HepG2 (cell line): Measurements from ENCODE around the gene HDAC5. TPM values are rescaled to one million over a fixed set of nuclear protein-coding genes. Genes with fewer than 3 reads are reported as not detected.

Experiments
- AHR ChIP-seq: IDR thresholded peaks from 2 replicates; pipeline ENCODE4 v1.6.1; 2018; ENCODE audit warnings: missing genetic modification reagents, missing compliant biosample characterization
- CCDC6 ChIP-seq: sonication (generic); formaldehyde crosslinking; IDR thresholded peaks from 2 replicates; pipeline ENCODE4 v1.8.1; 2022; ENCODE audit warnings: mild to moderate bottlenecking, missing genetic modification reagents, moderate library complexity
- GABPA ChIP-seq, 2 experiments: IDR thresholded peaks; 2 replicates each; pipeline ENCODE4 v1.6.1; 2011 to 2016; ENCODE audit warnings: low read depth in 2 of 2, low read length in 1 of 2, missing biosample characterization in 1 of 2, missing genetic modification characterization in 1 of 2
- MLLT10 ChIP-seq: sonication (generic); formaldehyde crosslinking; IDR thresholded peaks from 2 replicates; pipeline ENCODE4 v1.4.0; 2020; ENCODE audit warnings: missing genetic modification reagents
- PHF21A ChIP-seq: sonication (generic); formaldehyde crosslinking; IDR thresholded peaks from 2 replicates; pipeline ENCODE4 v1.5.0; 2020; ENCODE audit warnings: mild to moderate bottlenecking, missing genetic modification reagents
- SAP130 ChIP-seq: IDR thresholded peaks from 2 replicates; pipeline ENCODE4 v1.6.1; 2016; ENCODE audit warnings: low read depth
- TARDBP ChIP-seq: sonication (generic); formaldehyde crosslinking; IDR thresholded peaks from 2 replicates; pipeline ENCODE4 v1.8.0; 2022; ENCODE audit warnings: mild to moderate bottlenecking, missing genetic modification reagents
- TP53 ChIP-seq: sonication (generic); formaldehyde crosslinking; conservative IDR thresholded peaks from 2 replicates; pipeline ENCODE4 v1.4.0; 2020; ENCODE audit warnings: missing genetic modification reagents
- WIZ ChIP-seq: sonication (generic); formaldehyde crosslinking; IDR thresholded peaks from 2 replicates; pipeline ENCODE4 v1.5.1; 2020; ENCODE audit warnings: mild to moderate bottlenecking, missing genetic modification reagents
- polyA plus RNA-seq, 8 experiments: library from polyadenylated mRNA; depleted of rRNA in 3 of 8; stranded (reverse) in 7 of 8; unstranded in 1 of 8; fragments of >200 nt; fragmentation: Illumina TruSeq in 4 of 8; extraction: Trizol in 4 of 8; gene quantifications; 2 replicates each; pipeline versions ENCODE4 v1.2.1 to v1.2.3, GENCODE V29; 2011 to 2016; ENCODE audit warnings: low read depth in 4 of 8, missing spikeins in 1 of 8, mixed read lengths in 1 of 8; ENCODE audit not compliant: insufficient read depth in 1 of 8
- total RNA-seq, 5 experiments: library from RNA; depleted of rRNA; stranded (reverse); fragments of >200 nt; fragmentation: Illumina TruSeq; extraction: Trizol; gene quantifications; 2 replicates each; pipeline ENCODE4 v1.2.3, GENCODE V29; 2016; ENCODE audit warnings: low read depth in 1 of 5
- TF ChIP-seq, protein P1 (sequence below): sonication (generic); formaldehyde crosslinking; IDR thresholded peaks from 2 replicates; pipeline ENCODE4 v1.5.1; 2020; ENCODE audit warnings: missing genetic modification reagents, mild to moderate bottlenecking, borderline replicate concordance
- TF ChIP-seq, protein P2 (sequence below): IDR thresholded peaks from 2 replicates; pipeline ENCODE4 v1.6.1; 2016
- TF ChIP-seq, protein P3 (sequence below): fragments of 450-650 bp; IDR thresholded peaks from 2 replicates; pipeline ENCODE4 v1.6.1; 2016
- TF ChIP-seq, protein P4 (sequence below): sonication (generic); formaldehyde crosslinking; IDR thresholded peaks from 2 replicates; pipeline ENCODE4 v1.5.0; 2020; ENCODE audit warnings: mild to moderate bottlenecking, missing genetic modification reagents
- TF ChIP-seq, protein P5 (sequence below): sonication (generic); formaldehyde crosslinking; IDR thresholded peaks from one replicate; pipeline ENCODE4 v1.5.1; 2020; ENCODE audit warnings: mild to moderate bottlenecking, missing genetic modification reagents; ENCODE audit errors: not compliant biosample characterization

The HDAC5 gene
- total and polyA plus RNA-seq, 2 of the 13 experiments (the other 11 are each of a cell fraction or from before 2014, with no cell fraction given), result 46.4 to 85.4 TPM

DNA sequence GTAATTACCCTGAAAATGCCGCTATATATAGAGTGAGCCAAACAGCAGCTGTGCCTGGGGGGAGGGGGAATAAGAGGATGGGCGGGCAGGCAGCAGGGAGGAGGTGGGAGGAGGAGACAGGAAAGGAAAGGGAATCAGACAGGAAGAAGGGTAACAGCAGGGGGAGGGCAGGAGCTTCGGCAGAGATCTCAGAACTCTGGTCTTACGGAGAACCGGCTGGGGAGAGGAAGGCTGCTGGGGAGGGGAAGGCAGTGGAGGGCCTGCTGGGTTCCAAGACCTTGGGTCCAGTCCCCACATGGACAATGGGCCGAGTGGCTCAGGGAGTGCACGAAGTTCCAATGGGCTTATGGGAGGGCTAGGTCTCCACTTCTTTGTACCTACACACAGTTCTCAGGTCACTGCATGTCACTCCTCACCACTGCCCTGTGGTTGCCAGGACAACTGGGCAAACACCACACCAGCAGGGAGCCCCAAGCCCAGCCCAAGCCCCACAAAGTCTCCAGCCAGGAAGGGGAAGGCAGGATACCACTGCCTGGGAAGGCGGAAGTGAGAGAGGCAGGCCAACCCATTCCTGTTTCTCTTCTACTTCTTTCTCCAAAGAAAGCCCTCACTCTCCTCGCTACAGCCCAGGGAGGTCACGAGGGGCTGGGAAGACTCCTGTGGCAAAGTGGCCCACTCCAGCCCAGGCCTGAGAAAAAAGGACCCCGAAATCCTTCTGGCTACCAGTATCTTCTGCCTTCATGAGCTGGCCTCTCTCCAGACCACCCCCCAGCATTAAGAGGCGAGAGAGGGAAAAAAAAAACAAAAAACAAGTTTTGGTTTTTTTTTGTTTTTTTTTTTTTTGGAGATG is 27.6 kb downstream of the HDAC5 start (continued):
- TF ChIP-seq, protein P1, sequence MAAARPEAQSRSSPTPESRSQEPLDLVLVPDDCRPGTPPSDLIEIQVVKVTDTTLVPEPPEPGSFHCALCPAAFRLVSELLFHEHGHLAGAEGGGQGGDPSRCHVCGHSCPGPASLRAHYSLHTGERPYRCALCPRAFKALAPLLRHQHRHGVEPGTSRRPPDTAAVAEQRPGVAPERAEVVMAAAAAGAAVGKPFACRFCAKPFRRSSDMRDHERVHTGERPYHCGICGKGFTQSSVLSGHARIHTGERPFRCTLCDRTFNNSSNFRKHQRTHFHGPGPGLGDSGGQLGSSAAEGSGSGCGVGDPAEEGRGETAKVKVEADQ (CRISPR knock-in tag), result peak; percentile 24; the same call in 1 of the 2 replicates
- TF ChIP-seq TARDBP (CRISPR knock-in tag) (peak; percentile 47), GABPA (IDR thresholded peaks at IDR 0.05; ENCODE audit: low read depth, low read length) (peak; percentile 36), GABPA (CRISPR knock-in tag; IDR thresholded peaks at IDR 0.05; ENCODE audit: low read depth) (peak; percentile 72), AHR (0 out of 2 replicates have a peak, but pooled peaks have one; percentile 27), TP53 (CRISPR knock-in tag) (0 out of 2 replicates have a peak, but pooled peaks have one; percentile 45), PHF21A (peak; percentile 46), CCDC6 (CRISPR knock-in tag) (peak; percentile 69), SAP130 (CRISPR knock-in tag) (peak; percentile 94), MLLT10 (CRISPR knock-in tag) (no peak), WIZ (CRISPR knock-in tag) (no peak)
- TF ChIP-seq, protein P2, sequence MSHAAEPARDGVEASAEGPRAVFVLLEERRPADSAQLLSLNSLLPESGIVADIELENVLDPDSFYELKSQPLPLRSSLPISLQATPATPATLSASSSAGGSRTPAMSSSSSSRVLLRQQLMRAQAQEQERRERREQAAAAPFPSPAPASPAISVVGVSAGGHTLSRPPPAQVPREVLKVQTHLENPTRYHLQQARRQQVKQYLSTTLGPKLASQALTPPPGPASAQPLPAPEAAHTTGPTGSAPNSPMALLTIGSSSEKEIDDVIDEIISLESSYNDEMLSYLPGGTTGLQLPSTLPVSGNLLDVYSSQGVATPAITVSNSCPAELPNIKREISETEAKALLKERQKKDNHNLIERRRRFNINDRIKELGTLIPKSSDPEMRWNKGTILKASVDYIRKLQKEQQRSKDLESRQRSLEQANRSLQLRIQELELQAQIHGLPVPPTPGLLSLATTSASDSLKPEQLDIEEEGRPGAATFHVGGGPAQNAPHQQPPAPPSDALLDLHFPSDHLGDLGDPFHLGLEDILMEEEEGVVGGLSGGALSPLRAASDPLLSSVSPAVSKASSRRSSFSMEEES (CRISPR knock-in tag), result peak; percentile 18; the same call in 1 of the 2 replicates
- TF ChIP-seq, protein P3, sequence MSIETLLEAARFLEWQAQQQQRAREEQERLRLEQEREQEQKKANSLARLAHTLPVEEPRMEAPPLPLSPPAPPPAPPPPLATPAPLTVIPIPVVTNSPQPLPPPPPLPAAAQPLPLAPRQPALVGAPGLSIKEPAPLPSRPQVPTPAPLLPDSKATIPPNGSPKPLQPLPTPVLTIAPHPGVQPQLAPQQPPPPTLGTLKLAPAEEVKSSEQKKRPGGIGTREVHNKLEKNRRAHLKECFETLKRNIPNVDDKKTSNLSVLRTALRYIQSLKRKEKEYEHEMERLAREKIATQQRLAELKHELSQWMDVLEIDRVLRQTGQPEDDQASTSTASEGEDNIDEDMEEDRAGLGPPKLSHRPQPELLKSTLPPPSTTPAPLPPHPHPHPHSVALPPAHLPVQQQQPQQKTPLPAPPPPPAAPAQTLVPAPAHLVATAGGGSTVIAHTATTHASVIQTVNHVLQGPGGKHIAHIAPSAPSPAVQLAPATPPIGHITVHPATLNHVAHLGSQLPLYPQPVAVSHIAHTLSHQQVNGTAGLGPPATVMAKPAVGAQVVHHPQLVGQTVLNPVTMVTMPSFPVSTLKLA, result peak; percentile 7; the same call in 1 of the 2 replicates
- TF ChIP-seq, protein P4, sequence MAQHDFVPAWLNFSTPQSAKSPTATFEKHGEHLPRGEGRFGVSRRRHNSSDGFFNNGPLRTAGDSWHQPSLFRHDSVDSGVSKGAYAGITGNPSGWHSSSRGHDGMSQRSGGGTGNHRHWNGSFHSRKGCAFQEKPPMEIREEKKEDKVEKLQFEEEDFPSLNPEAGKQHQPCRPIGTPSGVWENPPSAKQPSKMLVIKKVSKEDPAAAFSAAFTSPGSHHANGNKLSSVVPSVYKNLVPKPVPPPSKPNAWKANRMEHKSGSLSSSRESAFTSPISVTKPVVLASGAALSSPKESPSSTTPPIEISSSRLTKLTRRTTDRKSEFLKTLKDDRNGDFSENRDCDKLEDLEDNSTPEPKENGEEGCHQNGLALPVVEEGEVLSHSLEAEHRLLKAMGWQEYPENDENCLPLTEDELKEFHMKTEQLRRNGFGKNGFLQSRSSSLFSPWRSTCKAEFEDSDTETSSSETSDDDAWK, result no peak
- TF ChIP-seq, protein P5, sequence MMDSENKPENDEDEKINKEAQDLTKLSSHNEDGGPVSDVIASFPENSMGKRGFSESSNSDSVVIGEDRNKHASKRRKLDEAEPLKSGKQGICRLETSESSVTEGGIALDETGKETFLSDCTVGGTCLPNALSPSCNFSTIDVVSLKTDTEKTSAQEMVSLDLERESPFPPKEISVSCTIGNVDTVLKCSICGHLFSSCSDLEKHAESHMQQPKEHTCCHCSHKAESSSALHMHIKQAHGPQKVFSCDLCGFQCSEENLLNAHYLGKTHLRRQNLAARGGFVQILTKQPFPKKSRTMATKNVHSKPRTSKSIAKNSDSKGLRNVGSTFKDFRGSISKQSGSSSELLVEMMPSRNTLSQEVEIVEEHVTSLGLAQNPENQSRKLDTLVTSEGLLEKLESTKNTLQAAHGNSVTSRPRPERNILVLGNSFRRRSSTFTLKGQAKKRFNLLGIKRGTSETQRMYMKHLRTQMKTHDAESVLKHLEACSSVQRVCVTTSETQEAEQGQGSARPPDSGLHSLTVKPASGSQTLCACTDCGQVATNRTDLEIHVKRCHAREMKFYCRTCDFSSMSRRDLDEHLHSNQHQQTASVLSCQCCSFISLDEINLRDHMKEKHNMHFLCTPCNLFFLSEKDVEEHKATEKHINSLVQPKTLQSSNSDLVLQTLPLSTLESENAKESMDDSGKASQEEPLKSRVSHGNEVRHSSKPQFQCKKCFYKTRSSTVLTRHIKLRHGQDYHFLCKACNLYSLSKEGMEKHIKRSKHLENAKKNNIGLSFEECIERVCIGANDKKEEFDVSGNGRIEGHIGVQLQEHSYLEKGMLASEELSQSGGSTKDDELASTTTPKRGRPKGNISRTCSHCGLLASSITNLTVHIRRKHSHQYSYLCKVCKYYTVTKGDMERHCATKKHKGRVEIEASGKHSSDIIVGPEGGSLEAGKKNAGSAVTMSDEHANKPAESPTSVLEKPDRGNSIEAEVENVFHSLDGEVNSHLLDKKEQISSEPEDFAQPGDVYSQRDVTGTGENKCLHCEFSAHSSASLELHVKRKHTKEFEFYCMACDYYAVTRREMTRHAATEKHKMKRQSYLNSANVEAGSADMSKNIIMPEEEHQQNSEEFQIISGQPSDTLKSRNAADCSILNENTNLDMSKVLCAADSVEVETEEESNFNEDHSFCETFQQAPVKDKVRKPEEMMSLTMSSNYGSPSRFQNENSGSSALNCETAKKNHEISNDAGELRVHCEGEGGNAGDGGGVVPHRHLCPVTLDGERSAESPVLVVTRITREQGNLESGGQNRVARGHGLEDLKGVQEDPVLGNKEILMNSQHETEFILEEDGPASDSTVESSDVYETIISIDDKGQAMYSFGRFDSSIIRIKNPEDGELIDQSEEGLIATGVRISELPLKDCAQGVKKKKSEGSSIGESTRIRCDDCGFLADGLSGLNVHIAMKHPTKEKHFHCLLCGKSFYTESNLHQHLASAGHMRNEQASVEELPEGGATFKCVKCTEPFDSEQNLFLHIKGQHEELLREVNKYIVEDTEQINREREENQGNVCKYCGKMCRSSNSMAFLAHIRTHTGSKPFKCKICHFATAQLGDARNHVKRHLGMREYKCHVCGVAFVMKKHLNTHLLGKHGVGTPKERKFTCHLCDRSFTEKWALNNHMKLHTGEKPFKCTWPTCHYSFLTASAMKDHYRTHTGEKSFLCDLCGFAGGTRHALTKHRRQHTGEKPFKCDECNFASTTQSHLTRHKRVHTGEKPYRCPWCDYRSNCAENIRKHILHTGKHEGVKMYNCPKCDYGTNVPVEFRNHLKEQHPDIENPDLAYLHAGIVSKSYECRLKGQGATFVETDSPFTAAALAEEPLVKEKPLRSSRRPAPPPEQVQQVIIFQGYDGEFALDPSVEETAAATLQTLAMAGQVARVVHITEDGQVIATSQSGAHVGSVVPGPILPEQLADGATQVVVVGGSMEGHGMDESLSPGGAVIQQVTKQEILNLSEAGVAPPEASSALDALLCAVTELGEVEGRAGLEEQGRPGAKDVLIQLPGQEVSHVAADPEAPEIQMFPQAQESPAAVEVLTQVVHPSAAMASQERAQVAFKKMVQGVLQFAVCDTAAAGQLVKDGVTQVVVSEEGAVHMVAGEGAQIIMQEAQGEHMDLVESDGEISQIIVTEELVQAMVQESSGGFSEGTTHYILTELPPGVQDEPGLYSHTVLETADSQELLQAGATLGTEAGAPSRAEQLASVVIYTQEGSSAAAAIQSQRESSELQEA (CRISPR knock-in tag), result no peak
